Activated T-cell treated with anti-CD3 and anti-CD28 coated beads, Interleukin-2, amount 50 U/mL, for 24 hours (primary cell): ENCODE results near the gene SPRN.
"Not testable (repeated sequence)": the region's sequence is repeated elsewhere in the genome, so short reads cannot be mapped to it uniquely, and the experiment has no call there.

ENCODE experiments used
- DNase-seq: peaks from one replicate; pipeline ENCODE4 v3.0.0-alpha.2; 2020
- H3K27ac Mint-ChIP-seq: 2 replicates; pipeline ENCODE4 v1.8.0; 2020; ENCODE audit warnings: mild to moderate bottlenecking, mixed read lengths
- H3K27me3 Mint-ChIP-seq: 2 replicates; pipeline ENCODE4 v1.8.0; 2020; ENCODE audit warnings: mixed read lengths
- H3K36me3 Mint-ChIP-seq: 2 replicates; pipeline ENCODE4 v1.8.0; 2020; ENCODE audit warnings: low read depth, mixed read lengths
- H3K4me1 Mint-ChIP-seq: 2 replicates; pipeline ENCODE4 v1.8.0; 2020; ENCODE audit warnings: low read depth, mixed read lengths
- H3K4me3 Mint-ChIP-seq: 2 replicates; pipeline ENCODE4 v1.8.0; 2020; ENCODE audit warnings: mild to moderate bottlenecking, moderate library complexity, mixed read lengths
- H3K9me3 Mint-ChIP-seq: 2 replicates; pipeline ENCODE4 v1.8.0; 2020; ENCODE audit warnings: mixed read lengths

SPRN gene

DNA sequence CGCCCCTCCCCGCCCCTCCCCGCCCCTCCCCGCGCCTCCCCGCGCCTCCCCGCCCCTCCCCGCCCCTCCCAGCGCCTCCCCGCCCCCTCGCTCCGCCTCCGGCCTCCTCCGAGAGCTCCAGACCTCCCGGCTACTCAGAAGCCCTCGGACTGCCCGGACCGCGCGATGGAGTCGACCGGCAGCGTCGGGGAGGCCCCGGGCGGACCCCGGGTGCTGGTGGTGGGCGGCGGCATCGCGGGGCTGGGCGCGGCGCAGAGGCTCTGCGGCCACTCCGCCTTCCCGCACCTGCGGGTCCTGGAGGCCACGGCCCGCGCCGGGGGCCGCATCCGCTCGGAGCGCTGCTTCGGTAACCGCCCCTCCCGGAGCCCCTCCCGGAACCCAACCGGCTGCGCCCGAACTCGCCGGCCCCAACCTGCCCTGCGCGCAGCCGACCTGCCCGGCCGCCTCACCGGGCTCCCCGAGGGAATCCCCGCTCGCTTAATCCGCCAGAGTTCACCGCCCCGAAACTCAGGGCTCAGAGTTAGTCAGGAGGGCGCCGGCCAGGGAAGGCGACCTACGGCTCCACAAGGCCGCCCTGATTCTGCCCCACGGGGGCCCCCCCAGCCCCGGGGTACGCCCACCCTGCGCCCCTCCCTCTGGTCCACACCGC lies 45.1 kb downstream of the SPRN start, which contains the start of gene PAOX:
Gene PAOX, plus strand, starts transcription at position 111 of the 649 bp plus-strand sequence. Its CDS starts 55 bp downstream, at position 166.
- peaks cover 10% of the 10 kb centered on the region for H3K4me1 Mint-ChIP-seq
- H3K27me3 Mint-ChIP-seq = no peaks in the 10 kb centered on the region
- DNase-seq = peak; percentile 83
- peak within 1 kb of the TSS; percentile 77 for H3K4me3 Mint-ChIP-seq
- H3K36me3 Mint-ChIP-seq = peaks cover 2% of the 10 kb centered on the region
- H3K27ac Mint-ChIP-seq = peak within 1 kb of the TSS; percentile 22
- H3K9me3 Mint-ChIP-seq = no peaks in the 10 kb centered on the region

DNA sequence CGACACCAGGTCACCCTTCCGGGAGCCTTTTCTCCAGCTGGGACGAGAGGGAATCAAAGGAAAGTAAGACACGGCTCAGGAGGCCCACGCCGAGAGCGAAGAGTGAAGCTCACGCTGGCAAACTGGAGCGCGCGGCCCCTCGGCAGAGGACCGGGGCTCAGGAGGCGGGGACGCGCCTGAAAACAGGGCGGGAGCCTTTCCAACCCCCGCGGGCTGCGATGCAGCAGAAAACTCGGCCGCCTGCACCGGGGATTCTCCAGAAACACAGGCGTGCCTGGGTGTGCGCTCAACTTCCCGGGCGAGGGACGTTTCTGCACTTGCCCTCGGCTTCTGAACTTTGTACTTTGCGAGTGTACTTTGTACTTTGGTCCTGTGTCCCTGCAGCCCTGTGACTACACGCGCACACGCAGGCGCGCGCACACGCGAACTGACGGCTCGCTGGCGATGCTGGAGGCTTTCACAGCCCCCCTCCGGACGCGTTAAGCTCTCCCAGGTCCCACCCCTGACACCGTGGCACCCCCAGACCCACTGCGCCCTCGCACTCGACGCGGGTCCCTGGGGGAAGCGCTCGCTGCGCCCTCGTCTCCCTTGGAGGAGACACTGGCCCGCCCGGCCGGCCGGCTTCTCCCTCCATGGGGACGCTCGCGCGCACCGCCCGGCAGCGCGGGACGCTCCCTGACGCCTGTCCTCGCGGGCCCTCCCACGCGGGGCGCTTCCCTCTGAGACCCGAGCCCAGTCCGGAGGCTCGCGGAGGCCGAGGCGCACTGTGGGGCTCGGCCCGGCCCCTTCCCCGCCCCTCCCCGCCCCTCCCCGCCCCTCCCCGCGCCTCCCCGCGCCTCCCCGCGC lies 46.0 kb downstream of the SPRN start:
- peak; percentile 79 for DNase-seq
- H3K4me3 Mint-ChIP-seq = peak overlapping the region; percentile 77
- H3K27ac Mint-ChIP-seq = peak overlapping the region; percentile 22
- no peaks in the 10 kb centered on the region for H3K9me3 Mint-ChIP-seq
- H3K36me3 Mint-ChIP-seq = no peaks in the 10 kb centered on the region
- H3K4me1 Mint-ChIP-seq = peaks cover 13% of the 10 kb centered on the region
- H3K27me3 Mint-ChIP-seq = no peaks in the 10 kb centered on the region

DNA sequence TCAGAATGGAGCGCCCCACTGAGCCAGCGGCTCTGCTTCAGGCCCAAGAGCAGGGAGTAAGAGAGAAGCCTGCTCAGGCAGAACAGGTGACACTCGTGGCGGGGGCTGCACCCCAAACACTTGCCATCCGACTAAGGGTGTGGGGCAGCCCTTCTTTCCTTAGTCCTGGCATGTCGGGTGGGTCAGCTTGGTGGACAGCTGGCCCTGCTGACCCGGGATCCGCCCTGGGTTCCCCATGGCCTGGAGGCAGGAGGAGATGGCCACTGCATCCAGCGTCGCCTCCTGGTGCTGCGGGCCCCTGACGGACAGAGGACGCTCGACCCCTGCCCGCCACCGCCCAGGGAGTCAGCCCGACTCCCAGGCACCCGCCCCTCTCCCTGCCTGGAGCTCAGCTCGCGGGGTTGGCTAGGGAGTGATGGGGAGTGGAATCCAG lies 46.6 kb downstream of the SPRN start:
- Mint-ChIP-seq H3K36me3 (peaks cover 2% of the 10 kb centered on the region), H3K9me3 (no peaks in the 10 kb centered on the region), H3K4me3 (peak overlapping the region; percentile 77), H3K27me3 (no peaks in the 10 kb centered on the region), H3K4me1 (peaks cover 14% of the 10 kb centered on the region), H3K27ac (peak overlapping the region; percentile 22)
- no peak for DNase-seq

DNA sequence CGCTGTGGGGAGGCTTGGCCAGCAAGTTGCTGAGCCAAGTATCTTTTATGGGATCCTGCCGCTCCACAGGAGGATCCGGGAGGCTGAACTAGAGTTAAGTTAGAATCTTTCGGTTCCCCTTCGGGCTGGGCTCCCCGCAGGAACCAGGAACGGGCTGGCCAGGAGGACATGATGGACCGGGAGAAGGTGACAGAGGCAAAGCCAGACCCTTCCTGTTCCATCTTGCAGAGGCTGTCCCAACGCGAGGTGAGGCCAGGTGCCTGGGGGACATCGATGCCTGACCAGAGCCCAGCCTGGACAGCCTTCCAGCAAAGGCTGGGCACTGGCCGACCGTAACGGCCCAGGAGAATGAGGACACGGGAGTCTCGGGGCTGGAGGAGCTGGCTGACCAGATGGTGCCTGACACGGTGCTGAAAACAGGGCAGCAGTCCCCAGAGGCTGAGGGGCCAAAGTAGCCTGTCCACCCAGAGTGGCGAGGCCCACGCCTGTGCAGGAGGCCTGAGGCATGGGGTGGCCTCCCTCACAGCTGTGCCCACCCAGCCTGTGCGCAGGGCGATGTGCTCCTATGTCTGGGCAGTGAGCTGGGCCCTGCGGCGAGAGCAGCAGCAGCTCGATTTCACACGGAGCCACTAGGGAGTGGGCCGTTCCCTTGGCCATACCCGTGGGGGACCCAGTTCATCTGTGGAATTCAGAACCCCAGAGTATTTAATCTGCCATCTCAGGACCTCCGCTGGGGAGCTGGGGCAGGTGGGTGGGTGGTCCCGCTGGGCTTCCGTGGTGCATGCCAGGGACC lies 47.2 kb downstream of the SPRN start:
- peaks cover 2% of the 10 kb centered on the region for H3K36me3 Mint-ChIP-seq
- no peaks in the 10 kb centered on the region for H3K27me3 Mint-ChIP-seq
- no peak overlapping the region for H3K27ac Mint-ChIP-seq
- H3K4me1 Mint-ChIP-seq = peaks cover 14% of the 10 kb centered on the region
- H3K4me3 Mint-ChIP-seq = peak overlapping the region; percentile 23
- H3K9me3 Mint-ChIP-seq = no peaks in the 10 kb centered on the region
- no peak for DNase-seq

DNA sequence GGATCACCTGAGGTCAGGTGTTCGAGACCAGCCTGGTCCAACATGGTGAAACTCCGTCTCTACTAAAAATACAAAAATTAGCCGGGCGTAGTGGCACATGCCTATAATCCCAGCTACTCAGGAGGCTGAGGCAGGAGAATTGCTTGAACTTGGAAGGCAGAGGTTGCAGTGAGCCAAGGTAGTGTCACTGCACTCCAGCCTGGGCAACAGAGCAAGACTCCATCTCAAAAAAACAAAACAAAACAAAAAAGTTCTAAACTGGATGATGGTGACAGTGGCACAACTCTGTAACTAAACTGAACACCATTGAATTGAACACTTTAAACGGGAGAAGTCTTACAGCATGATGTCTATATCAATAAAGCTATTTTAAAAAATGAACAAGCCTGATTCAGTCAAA lies 48.2 kb downstream of the SPRN start:
- H3K27me3 Mint-ChIP-seq, H3K27ac Mint-ChIP-seq, DNase-seq, H3K9me3 Mint-ChIP-seq, H3K36me3 Mint-ChIP-seq, H3K4me3 Mint-ChIP-seq: not testable (repeated sequence)
- H3K4me1 Mint-ChIP-seq = peaks cover 20% of the 10 kb centered on the region

DNA sequence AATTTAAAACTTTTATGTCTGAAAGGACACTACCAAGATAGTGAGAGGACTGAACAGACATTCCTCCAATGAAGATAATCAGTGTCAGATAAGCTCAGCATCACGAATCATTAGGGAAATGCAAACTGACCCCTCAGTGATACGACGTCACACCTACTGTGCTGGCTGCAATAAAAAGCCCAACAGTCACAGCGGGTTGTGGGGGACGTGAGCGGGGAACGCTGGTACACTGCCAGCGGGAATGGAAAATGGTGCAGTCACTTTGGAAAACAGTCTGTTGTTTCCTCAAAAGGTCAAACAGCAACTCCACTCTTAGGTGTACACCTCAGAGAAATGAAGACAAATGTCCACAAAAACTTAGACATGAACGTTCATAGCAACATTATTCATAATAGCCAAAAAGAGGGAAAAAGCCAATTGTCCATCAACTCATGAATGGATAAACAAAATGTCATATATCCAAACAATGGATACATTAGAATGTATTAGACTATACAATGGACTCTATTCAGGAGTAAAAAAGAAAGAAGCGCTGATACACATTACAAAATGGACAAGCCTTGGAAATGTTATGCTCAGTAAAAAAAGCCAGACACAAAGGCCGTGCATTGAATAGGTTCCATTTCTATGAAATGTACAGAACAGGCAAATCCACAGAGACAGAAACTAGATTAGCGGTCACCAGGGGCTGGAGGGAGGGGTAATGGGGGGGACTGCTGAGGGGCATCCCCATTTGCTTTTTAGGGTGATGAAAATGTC lies 48.9 kb downstream of the SPRN start:
- no peaks in the 10 kb centered on the region for H3K9me3 Mint-ChIP-seq
- H3K36me3 Mint-ChIP-seq = peaks cover 3% of the 10 kb centered on the region
- peaks cover 20% of the 10 kb centered on the region for H3K4me1 Mint-ChIP-seq
- H3K4me3 Mint-ChIP-seq = no peak overlapping the region
- H3K27ac Mint-ChIP-seq = no peak overlapping the region
- no peaks in the 10 kb centered on the region for H3K27me3 Mint-ChIP-seq
- DNase-seq = no peak

DNA sequence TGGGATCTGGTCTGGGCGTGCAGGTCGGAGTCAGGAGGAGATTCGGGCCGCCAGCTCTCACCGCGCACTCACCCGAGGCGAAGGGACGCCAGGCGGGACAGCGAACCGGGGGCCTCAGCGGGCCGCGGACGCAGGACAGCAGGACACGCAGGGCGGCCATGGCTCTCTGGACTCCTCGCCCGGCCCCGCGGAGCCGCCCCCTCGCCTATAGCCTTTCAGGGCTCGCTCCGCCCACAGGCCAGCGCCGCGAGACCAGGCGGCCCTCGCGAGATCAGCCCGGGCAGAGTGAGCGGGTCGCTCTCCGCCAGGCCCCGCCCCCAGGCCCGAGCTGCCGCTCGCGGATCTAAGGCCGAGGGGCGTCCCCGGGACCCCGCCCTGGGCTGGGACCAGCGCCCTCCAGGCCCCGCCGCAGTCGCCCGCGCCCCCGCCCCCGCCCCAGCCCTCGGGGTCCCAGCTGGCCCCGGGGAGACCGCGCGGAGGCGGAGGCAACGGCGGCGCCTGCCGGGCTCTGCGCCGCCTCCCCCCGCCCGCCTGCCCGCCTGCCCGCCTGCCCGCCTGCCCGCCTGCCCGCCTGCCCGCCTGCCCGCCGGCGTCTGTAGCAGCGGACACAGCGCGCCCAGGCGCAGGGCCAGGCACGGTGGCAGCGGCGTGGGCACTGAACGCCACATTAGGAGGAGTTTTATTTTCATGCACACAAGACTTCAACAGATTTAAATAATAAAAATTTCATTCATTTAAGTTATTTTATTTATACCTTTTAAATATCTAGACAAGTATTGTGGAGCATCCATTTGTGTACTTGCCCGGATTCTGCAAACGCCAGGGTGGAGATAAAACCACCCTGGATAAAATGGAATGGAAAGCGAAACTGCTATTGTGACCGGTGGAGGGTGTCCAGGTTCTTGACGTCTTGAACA lies 51.0 kb downstream of the SPRN start, which contains the start of gene ECHS1:
Gene ECHS1, minus strand, starts transcription at position 181 of the 917 bp plus-strand sequence. Its CDS starts 21 bp downstream, at position 160.
- peak; percentile 97 for DNase-seq
- Mint-ChIP-seq H3K4me3 (peak within 1 kb of the TSS; percentile 86), H3K27ac (peak within 1 kb of the TSS; percentile 86), H3K9me3 (no peaks in the 10 kb centered on the region), H3K4me1 (peaks cover 24% of the 10 kb centered on the region), H3K36me3 (peaks cover 23% of the 10 kb centered on the region), H3K27me3 (no peaks in the 10 kb centered on the region)

DNA sequence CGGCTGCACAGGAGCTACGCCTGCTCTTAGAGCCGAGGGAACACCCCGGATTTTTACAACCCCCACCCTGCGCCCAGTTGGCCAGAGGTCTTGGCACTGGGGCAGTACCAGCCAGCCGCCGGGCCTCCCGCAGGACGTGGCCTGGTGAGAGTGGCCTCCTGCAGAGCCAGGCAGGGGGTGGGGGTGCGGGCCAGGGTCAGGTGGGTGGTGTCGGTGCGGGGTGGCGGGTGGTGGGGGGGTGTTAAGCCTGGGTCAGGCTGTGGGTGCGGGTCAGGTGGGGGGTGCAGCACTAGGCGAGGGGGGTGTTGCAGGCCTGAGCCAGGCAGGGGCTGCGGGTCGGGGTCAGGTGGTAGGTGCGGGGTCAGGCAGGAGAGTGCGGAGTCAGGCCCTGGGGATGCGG lies 51.9 kb downstream of the SPRN start:
- Mint-ChIP-seq H3K27ac (peak overlapping the region; percentile 80), H3K4me1 (peaks cover 19% of the 10 kb centered on the region), H3K9me3 (no peaks in the 10 kb centered on the region), H3K36me3 (peaks cover 32% of the 10 kb centered on the region), H3K27me3 (no peaks in the 10 kb centered on the region), H3K4me3 (peak overlapping the region; percentile 75)
- no peak for DNase-seq
